ENCODE data around the gene YDJC.

- no peak for TF ChIP-seq CTCF (IDR thresholded peaks at IDR 0.05; ENCODE audit: insufficient read depth, low read length, poor library complexity, severe bottlenecking)
- no peak for TF ChIP-seq EZH2phosphoT487 (conservative IDR thresholded peaks at IDR 0.05; ENCODE audit: low read length)
Observed at GRCh38 chr22:21679383-21679782, 49.6 kb upstream of the YDJC start.
